T-helper 2 cell treated with Interferon-gamma antibody and Interleukin-4, amounts not matched to agents 5 μg/mL and 100 μg/mL, for 36 hours (primary cell): ENCODE results near the gene TULP1.
"Not testable (repeated sequence)": the region's sequence is repeated elsewhere in the genome, so short reads cannot be mapped to it uniquely, and the experiment has no call there.

Experiments used
- DNase-seq: peaks from one replicate; pipeline ENCODE4 v3.0.0; 2021; ENCODE audit warnings: low spot score
- H3K27ac Mint-ChIP-seq: one replicate; pipeline ENCODE4 v1.8.0; 2021; ENCODE audit warnings: mild to moderate bottlenecking, mixed read lengths
- H3K27me3 Mint-ChIP-seq: one replicate; pipeline ENCODE4 v1.8.0; 2021; ENCODE audit warnings: low read depth, mixed read lengths
- H3K36me3 Mint-ChIP-seq: one replicate; pipeline ENCODE4 v1.8.0; 2021; ENCODE audit warnings: low read depth, mixed read lengths
- H3K4me1 Mint-ChIP-seq: one replicate; pipeline ENCODE4 v1.8.0; 2021; ENCODE audit warnings: low read depth, mixed read lengths
- H3K4me3 Mint-ChIP-seq: one replicate; pipeline ENCODE4 v1.8.0; 2022; ENCODE audit warnings: mild to moderate bottlenecking, moderate library complexity, mixed read lengths
- H3K9me3 Mint-ChIP-seq: one replicate; pipeline ENCODE4 v1.8.0; 2021; ENCODE audit warnings: mixed read lengths

TULP1 gene

DNA sequence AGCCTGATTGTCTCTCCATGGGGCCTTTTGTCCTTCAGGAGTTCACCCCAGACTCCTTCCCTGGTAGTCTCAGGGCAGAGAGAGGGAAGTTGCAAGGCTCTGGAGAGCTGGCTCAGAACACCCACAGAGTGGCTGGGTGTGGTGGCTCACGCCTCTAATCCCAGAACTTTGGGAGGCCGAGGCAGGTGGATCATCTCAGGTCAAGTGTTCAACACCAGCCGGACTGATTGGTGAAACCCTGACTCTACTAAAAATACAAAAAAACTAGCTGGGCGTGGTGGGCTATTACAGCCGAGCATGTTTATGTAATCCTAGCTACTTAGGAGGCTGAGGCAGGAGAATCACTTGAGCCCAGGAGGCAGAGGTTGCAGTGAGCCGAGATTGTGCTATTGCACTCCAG is 23.2 kb upstream of the TULP1 start:
- peaks cover 18% of the 10 kb centered on the region for H3K27me3 Mint-ChIP-seq
- not testable (repeated sequence) for H3K4me3 Mint-ChIP-seq

DNA sequence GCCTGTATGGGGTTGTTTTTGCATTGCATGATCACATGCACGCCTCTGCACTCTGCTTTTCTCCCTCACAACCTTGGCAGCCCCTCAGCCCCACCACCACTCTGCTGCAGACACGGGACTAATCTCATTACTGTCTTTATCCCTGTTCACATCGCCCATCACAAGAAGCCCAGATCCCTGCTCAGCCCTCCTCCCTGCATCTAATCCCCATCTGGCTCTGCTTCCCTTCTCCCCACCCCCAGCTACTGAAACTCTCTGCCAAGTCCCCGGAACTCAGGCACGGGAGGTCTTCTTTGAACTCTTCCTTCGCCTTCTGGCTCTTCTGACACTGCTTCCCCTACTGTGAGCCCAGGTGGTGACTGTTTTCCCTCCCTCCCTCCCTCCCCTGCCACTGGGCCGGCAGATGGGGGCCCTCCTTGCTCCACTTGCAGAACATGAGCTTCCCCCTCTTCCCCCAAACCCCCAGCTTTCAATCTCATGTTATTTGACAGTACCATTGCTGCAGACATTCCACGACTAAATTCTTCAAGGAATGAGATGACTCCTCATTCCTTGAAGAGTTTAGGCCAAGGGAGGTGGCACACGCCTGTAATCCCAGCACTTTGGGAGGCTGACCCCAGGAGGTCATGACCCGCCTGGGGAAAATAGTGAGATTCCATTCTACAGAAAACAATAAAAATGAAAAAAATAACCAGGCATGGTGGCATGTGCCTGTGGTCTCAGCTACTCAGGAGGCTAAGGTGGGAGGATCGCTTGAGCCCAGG is 21.9 kb upstream of the TULP1 start:
- no peaks in the 10 kb centered on the region for H3K36me3 Mint-ChIP-seq
- peaks cover 3% of the 10 kb centered on the region for H3K4me1 Mint-ChIP-seq
- H3K4me3 Mint-ChIP-seq: no peak overlapping the region
- no peak for DNase-seq
- peaks cover 14% of the 10 kb centered on the region for H3K27me3 Mint-ChIP-seq
- H3K27ac Mint-ChIP-seq: no peak overlapping the region
- H3K9me3 Mint-ChIP-seq: no peaks in the 10 kb centered on the region

More for the DNA sequence above, 23.2 kb upstream of the TULP1 start:
- H3K9me3 Mint-ChIP-seq, H3K27ac Mint-ChIP-seq, H3K36me3 Mint-ChIP-seq, H3K4me1 Mint-ChIP-seq, DNase-seq: not testable (repeated sequence)

DNA sequence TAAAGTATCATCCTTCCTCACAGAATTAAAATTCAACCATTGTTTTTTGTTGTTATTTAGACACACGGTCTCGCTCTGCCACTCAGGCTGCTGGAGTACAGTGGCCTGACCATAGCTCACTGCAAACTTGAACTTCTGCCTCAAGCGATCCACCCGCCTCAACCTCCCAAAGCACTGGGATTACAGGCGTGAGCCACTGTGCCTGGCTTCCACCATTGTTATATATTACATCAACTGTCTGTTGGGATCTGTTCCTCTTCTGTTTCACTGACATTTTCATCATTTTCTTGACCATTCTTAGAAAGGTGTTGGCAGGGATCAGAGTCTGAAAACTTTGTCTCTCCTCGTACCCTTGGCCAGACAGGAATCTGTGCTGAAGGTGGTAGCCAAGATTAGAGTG is 21.3 kb upstream of the TULP1 start:
- DNase-seq: no peak
- Mint-ChIP-seq H3K4me1 (peaks cover 3% of the 10 kb centered on the region), H3K4me3 (no peak overlapping the region), H3K27ac (no peak overlapping the region), H3K36me3 (no peaks in the 10 kb centered on the region), H3K9me3 (no peaks in the 10 kb centered on the region), H3K27me3 (peaks cover 14% of the 10 kb centered on the region)

DNA sequence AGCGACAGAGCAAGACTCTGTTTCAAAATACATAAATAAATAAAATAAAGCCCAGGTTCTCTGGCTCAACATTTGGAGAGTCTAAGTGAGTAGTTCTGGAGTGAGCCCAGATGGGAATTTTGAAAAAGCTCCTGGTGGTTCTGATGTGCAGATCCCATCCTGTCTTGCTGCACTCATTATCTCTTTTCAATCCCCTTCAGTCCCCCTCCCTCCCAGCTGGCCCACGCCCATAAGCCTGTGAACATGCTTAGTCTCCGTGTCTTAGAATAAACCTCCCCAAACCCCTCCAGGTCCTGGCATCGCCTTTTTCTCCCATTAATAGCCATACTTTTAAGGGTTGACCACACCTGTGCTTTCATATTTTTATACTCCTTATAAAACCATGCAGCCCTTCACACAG is 19.4 kb upstream of the TULP1 start:
- no peak overlapping the region for H3K4me3 Mint-ChIP-seq
- H3K4me1 Mint-ChIP-seq: peaks cover 3% of the 10 kb centered on the region
- H3K27me3 Mint-ChIP-seq: peaks cover 19% of the 10 kb centered on the region
- DNase-seq: no peak
- no peaks in the 10 kb centered on the region for H3K9me3 Mint-ChIP-seq
- H3K27ac Mint-ChIP-seq: no peak overlapping the region
- H3K36me3 Mint-ChIP-seq: no peaks in the 10 kb centered on the region

DNA sequence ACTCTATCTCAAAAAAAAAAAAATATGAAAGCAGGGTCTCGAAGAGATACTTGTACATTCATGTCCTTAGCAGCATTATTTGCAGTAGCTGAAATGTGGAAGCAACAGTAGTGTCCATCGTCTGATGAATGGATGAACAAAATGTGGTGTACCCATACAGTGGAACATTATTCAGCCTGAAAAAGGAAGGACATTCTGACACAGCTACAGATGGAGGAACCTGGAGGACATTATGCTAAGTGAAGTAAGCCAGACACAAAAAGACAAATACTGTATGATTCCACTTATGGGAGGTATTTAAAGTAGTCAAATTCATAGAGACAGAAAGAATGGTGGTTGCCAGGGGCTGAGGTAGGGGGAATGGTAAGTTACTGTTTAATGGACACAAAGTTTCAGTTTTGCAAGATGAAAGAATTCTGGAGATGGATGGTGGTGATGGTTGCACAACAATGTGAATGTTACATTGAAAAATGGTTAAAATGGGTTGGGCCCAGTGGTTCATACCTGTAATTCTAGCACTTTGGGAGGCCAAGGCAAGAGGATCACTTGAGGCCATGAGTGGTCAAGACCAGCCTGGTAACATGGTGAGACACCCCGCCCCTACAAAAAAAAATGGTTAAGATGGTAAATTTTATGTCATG is 11.8 kb upstream of the TULP1 start:
- no peak overlapping the region for H3K4me3 Mint-ChIP-seq
- H3K27me3 Mint-ChIP-seq: peaks cover 11% of the 10 kb centered on the region
- peak overlapping the region; percentile 12 for H3K27ac Mint-ChIP-seq
- peaks cover 12% of the 10 kb centered on the region for H3K4me1 Mint-ChIP-seq
- DNase-seq: no peak
- no peaks in the 10 kb centered on the region for H3K36me3 Mint-ChIP-seq
- no peaks in the 10 kb centered on the region for H3K9me3 Mint-ChIP-seq

DNA sequence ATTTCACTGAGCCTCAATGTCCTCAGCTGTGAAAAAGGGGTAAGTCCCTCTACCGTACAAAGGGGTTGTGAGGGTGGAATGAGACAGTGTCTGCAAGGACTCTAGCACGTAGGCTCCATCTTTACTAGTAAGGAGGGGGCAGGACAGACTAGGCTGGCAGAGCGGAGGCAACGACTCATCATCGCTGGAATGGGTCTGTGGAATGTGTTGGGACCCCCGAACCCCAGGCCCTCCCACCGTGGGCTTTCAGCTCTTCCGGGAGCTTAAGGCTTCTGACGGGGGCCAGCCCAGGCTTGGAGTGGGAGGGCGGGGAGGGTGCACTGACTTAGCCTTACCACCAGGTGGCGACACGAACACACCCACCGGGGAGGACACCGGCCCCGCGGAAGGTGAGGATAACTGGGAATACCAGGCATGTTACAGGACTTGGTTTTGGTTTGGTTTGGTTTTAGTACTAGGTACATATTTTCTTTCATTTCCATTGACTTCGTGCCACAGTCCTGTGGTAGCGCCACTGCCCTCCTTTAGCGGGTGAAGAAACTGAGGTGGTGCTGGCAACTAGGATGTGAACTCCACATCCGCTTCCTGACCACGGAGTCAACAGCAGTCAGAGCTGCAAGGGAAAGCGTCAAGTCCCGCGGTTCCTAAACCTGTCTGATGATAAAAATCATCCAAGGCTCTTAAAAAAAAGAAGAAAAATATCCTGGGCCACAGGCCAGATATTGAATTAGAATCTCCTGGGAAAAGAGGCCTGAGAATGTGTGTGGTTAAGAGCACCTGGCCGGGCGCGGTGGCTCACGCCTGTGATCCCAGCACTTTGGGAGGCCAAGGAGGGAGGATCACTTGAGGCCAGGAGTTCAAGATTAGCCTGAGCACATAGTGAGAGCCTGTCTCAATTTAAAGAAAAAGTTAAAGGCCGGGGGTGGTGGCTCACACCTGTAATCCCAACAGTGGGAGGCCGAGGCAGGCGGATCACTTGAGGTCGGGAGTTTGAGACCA is 10.3 kb upstream of the TULP1 start:
- H3K27ac Mint-ChIP-seq: peak overlapping the region; percentile 69
- no peaks in the 10 kb centered on the region for H3K36me3 Mint-ChIP-seq
- peak; percentile 48 for DNase-seq
- H3K9me3 Mint-ChIP-seq: no peaks in the 10 kb centered on the region
- peak overlapping the region; percentile 76 for H3K4me3 Mint-ChIP-seq
- peaks cover 7% of the 10 kb centered on the region for H3K27me3 Mint-ChIP-seq
- peaks cover 12% of the 10 kb centered on the region for H3K4me1 Mint-ChIP-seq

DNA sequence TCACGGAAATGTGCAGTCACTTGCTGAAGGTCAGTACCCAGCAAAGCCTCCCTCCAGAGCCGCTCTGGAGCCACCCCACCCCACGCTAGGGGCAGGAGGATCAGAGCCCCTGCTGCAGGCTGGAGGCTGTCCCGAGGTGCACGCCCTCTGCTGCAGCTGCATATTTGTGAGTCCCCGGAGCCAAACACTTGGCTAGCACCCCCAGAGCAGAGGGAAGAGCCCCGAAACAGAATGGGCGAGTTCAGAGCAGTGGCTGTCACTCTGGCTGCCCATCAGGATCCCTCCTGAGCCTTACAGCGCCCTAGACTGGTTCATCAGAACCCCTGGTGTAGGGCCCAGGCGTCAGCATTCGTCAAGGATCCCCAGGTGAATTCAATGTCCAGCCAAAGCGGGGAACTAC is 9.5 kb upstream of the TULP1 start:
- Mint-ChIP-seq H3K4me3 (no peak overlapping the region), H3K27me3 (peaks cover 5% of the 10 kb centered on the region), H3K9me3 (no peaks in the 10 kb centered on the region), H3K27ac (no peak overlapping the region), H3K36me3 (no peaks in the 10 kb centered on the region), H3K4me1 (peaks cover 12% of the 10 kb centered on the region)
- DNase-seq: no peak

DNA sequence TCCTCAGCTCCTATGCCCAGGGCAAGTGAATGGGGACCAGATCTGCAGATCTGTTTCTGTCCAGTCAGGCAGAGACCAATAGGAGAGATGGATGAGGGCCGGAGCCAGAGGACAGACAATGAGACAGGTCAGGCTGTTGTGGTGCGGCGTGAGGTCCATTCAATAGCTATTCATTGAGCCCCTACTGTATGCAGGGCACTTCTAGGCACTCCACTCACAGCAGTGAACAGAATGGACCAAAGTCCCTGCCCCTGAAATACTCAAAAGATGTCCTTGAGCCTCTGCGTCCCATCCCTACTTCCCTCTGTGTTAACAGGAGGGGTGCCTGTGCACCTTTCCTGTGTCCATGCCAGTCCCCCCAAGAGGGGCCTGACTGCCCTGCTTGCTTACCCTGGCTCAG is 8.5 kb upstream of the TULP1 start:
- no peaks in the 10 kb centered on the region for H3K36me3 Mint-ChIP-seq
- H3K9me3 Mint-ChIP-seq: no peaks in the 10 kb centered on the region
- no peak overlapping the region for H3K27ac Mint-ChIP-seq
- H3K4me1 Mint-ChIP-seq: peaks cover 12% of the 10 kb centered on the region
- no peak for DNase-seq
- no peak overlapping the region for H3K4me3 Mint-ChIP-seq
- H3K27me3 Mint-ChIP-seq: peaks cover 3% of the 10 kb centered on the region

DNA sequence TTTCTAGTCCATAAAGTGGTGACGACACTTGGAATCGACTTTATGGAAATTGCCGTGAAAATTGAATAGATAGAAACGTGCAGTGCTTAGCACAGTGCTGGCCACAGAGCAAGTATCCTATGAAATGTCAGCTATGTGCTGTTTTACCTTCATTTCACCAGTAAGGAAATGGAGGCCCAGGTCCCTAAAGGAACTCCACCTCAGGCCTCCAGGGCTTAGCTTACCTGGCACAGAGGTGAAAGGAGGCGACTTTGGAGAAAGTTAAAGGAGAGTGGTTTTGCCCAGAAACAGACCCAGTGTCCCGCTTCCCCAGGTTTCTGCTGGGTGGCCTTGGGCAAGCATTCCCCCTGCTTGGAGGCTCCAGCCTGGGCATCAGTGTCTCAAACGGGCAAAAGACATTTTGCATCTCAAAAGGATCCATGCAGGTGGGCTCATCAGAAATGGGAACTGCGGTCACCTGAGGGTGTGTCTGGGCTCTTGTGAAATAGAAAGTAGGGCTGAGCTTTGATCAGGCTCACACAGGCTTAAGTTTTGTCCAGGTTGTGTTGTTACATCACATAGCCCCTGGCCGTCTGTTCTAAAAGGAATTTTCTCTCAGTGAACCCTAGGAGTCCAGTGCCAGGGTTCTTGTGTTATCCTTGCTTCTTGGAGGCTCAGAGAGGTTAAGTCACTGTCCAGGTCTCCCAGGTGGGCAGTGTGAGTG is 6.8 kb upstream of the TULP1 start:
- H3K9me3 Mint-ChIP-seq: no peaks in the 10 kb centered on the region
- H3K4me3 Mint-ChIP-seq: no peak overlapping the region
- DNase-seq: no peak
- peaks cover 11% of the 10 kb centered on the region for H3K4me1 Mint-ChIP-seq
- H3K27ac Mint-ChIP-seq: no peak overlapping the region
- no peaks in the 10 kb centered on the region for H3K36me3 Mint-ChIP-seq
- peaks cover 6% of the 10 kb centered on the region for H3K27me3 Mint-ChIP-seq

DNA sequence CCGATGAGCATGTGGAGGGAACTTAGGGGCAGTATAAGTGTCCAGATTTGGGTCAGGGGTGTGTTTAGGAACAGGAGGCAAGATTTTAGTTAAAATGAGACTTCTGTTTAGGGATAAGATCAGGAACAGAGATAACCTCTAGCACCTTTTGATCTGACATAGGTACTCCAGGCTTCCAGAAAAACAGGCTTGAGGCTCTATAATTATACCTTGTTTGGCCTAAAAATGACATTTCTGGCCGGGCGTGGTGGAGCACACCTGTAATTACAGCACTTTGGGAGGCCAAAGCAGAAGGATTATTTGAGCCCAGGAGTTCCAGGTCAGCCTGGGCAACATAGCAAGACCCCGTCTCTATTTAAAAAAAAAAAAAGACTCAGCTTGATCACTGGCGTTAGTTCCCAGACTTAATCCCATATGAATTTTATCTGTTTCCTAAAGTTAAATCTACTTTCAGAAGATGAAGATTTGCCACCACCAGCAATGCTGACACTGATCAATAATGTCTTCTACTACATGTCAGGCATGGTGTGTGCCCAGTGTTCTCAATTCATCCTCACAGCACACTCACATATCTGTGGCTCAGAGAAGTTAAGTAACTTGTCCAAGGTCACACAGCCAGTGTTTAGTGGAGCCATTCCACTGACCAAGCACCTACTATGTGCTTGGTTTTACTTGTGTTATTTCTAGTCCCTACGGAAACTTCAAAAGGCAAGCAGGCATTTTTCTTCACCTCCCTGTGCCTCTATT is 6.0 kb upstream of the TULP1 start:
- Mint-ChIP-seq H3K36me3 (no peaks in the 10 kb centered on the region), H3K4me1 (peaks cover 9% of the 10 kb centered on the region), H3K4me3 (no peak overlapping the region), H3K27me3 (peaks cover 6% of the 10 kb centered on the region), H3K27ac (no peak overlapping the region), H3K9me3 (no peaks in the 10 kb centered on the region)
- no peak for DNase-seq

DNA sequence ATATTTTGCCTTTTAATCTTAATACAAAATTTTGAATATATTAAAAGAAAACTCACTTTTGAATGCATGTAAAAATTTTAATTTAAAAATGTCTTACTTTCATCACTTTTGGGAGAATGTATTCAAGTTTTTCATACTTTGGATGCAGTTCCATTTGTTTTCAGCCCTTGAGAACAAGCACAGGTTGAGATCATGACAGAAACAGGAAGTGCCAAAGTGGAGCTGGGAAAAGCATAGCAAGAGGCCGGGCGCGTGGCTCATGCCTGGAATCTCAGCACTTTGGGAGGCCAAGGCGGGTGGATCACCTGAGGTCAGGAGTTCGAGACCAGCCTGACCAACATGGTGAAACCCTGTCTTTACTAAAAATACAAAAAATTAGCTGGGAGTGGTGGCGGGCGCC is 5.3 kb upstream of the TULP1 start:
- not testable (repeated sequence) for DNase-seq, H3K9me3 Mint-ChIP-seq, H3K4me3 Mint-ChIP-seq, H3K4me1 Mint-ChIP-seq, H3K27ac Mint-ChIP-seq, H3K36me3 Mint-ChIP-seq, H3K27me3 Mint-ChIP-seq

DNA sequence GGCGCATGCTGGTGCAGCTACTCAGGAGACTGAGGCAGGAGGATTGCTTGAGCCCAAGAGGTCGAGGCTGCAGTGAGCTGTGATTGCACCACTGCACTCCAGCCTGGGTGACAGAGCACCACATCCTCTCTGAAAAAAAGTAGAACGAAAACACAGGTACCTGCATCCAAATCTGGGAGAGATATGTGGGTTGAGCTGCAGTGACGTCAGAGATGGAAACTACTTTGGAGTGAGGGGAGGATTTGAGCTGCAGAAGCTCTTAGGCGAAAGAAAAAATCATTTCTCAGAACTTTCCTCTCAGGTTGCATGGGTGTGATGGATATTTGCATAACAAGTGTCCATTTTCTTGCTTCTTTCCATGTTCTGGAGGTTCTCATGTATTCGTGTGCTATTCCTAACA is 4.0 kb upstream of the TULP1 start:
- Mint-ChIP-seq H3K36me3 (no peaks in the 10 kb centered on the region), H3K9me3 (no peaks in the 10 kb centered on the region), H3K27ac (no peak overlapping the region), H3K27me3 (peaks cover 13% of the 10 kb centered on the region), H3K4me1 (no peaks in the 10 kb centered on the region), H3K4me3 (no peak overlapping the region)
- no peak for DNase-seq

DNA sequence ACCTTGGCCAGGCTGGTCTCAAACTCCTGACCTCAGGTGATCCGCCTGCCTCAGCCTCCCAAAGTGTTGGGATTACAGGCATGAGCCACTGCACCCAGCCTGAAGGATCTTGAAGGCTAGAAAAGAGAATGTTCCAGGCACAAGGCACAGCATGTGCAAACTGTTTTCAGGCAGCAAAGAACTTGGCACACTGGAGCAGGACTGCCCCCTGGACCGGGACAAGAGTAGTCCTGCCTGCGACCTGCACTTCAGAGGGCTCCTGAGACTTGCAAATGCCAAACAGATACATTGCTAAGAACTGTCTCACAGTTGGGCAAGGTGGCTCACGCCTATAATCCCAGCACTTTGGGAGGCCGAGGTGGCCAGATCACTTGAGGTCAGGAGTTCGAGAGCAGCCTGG is 3.2 kb upstream of the TULP1 start:
- not testable (repeated sequence) for H3K36me3 Mint-ChIP-seq, H3K9me3 Mint-ChIP-seq, H3K4me1 Mint-ChIP-seq, H3K27ac Mint-ChIP-seq, DNase-seq, H3K4me3 Mint-ChIP-seq
- peaks cover 17% of the 10 kb centered on the region for H3K27me3 Mint-ChIP-seq
